ENCODE measurements around the gene NRF1.

The NRF1 gene

DNA sequence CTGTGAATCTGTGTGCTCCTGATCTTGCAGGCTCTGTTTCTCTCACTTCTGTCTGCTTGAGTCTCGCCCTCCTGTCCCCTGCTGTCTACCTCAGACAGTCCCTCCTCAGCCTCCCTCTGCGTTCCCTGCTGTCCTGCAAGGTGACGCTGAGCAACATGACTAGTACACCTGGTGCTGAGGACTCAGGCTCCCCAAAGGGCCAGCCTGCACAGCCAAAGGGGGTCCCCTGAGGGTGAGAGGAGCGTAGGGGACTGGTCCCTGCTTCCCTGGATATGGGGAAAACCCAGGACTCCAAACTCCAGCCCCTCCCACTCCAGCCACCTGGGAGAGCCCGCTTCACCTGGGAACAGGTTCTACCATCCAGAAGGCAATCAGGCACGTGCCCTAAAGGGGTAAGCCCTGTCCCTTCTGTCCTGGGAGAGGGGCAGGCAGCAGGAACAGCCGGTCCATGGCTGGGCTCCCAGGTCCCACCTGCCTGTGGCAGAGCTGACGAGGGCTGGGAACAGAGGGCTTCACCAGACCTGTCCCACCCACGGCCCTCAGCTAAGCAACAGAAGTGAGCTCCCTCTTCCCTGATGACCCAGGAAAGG is 184.8 kb downstream of the NRF1 start:
- TF ChIP-seq CTCF (IDR thresholded peaks at IDR 0.05; ENCODE audit: low read depth, low read length), result no peak
- no peak overlapping the region for H3K4me3 ChIP-seq (replicated peaks in 1 of 2; ENCODE audit: low read depth in 2 of 2, low read length in 2 of 2)
- no peak for DNase-seq (ENCODE audit: low read depth in 2 of 2)

- H3K4me3 ChIP-seq (replicated peaks in 1 of 2; ENCODE audit: low read depth in 2 of 2, low read length in 2 of 2), result no peak overlapping the region
- TF ChIP-seq CTCF (IDR thresholded peaks at IDR 0.05; ENCODE audit: low read depth, low read length), result no peak
- DNase-seq (ENCODE audit: low read depth in 2 of 2), result no peak
These were observed 185.8 kb downstream of the NRF1 start for GRCh38 chr7:129797214-129797789.

DNA sequence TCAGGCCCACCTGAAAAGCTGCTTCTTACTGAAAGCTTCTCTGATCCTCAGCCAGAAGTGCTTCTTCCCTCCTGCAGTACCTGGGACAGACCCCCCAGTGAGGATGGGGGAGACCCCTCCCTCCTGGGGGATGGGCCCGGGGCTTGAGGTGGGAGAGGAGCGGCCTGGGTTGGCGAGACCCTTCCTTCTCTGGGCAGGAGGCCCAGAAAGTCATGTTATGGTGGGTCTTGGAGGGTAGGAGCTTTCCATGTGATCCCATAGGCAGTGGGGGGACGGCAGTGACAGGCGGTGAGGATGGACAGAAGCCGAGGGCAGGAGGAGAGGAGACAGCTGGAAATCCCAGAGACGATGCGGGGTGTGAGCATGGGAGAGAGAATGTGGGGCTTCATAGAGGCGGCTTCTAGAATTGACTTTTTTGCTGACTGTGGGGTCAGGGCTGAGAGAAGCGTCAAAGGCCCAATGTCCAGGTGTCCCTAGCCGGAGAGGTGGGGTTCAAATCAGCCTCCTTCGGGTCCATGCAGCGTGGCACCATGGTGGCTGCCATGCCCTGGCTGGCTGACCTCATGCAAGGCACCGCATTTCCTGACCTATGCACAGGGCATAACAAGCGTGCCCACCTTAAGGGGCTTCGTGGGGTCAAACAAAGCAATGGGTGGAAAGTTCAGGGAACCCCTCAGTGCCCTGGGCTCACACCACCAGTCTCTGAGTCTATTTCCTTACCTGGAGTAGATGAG is 187.3 kb downstream of the NRF1 start:
- no peak overlapping the region for H3K4me3 ChIP-seq (replicated peaks in 1 of 2; ENCODE audit: low read depth in 2 of 2, low read length in 2 of 2)

DNA sequence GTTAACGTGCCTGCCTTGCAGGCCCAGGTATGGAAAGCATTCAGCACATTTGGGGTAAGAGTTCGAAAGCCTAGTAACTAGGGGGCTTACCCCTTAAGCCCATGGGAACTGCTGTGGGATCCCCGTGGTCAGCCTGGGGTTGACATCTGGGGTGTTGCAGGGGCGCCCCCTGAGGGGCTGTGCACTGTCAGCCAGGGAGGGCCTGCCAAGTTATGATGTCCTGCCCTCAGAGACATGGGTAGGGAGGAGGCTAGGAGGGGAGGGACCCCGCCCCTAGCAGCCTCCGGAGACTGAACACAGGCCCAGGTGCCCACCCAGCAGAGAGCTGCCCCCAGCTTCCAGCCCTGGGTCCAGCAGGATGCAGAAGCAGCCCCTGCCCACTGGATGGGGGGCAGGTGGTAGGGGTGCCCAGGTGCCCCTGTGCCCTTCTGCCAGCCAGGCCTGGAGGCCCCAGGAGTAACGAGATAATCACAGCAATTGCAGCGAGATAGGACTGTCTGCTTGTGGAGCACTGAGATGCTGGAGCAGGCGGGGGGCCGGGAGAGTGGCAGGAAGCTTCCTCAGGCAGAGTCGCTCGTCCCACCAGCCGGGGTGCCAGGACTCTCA is 187.9 kb downstream of the NRF1 start:
- no peak for TF ChIP-seq CTCF (IDR thresholded peaks at IDR 0.05; ENCODE audit: low read depth, low read length)
- no peak overlapping the region for H3K4me3 ChIP-seq (replicated peaks in 1 of 2; ENCODE audit: low read depth in 2 of 2, low read length in 2 of 2)
- no peak for DNase-seq (ENCODE audit: low read depth in 2 of 2)

More for the DNA sequence above, 187.3 kb downstream of the NRF1 start:
- no peak for DNase-seq (ENCODE audit: low read depth in 2 of 2)
- no peak for TF ChIP-seq CTCF (IDR thresholded peaks at IDR 0.05; ENCODE audit: low read depth, low read length)

DNA sequence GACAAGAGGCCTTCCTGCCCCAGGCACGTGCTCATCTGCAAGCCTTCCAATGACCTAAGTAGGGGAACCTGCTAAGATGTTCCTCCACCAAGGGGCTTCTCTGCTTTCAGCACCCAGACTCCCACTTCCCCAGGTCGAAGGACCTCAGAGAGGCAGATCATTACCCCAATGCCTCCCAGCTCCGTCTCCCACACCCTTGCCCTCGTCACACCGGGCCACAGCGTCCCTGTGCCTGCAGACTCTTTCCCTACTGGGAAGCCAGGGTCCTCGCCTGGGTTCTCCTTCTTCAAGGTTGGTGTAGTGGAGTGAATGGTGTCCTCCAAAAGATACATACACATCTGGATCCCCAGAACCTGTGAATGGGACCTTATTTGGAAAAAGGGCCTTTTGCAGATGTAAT is 189.4 kb downstream of the NRF1 start:
- no peak overlapping the region for H3K4me3 ChIP-seq (replicated peaks in 1 of 2; ENCODE audit: low read depth in 2 of 2, low read length in 2 of 2)
- DNase-seq (ENCODE audit: low read depth in 2 of 2), result no peak
- no peak for TF ChIP-seq CTCF (IDR thresholded peaks at IDR 0.05; ENCODE audit: low read depth, low read length)

DNA sequence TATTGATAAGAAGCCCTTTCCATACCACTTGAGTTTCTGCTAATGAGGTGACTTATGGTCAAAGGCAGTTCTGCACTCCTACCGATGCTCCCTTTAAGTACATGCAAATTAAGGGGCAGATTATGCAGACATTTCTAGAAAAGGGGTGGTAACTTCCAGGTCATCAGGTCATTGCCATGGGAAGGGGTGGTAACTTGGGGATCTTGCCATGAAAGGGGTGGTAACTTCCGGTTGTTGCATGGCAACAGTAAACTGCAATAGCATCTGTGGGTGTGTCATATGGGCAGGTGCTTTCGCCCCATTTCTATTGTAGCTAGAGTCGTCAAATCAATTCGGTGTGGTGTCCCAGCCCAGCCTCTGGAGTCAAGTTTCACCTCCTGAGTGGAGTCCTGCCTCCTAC is 190.4 kb downstream of the NRF1 start:
- no peak overlapping the region for H3K4me3 ChIP-seq (replicated peaks in 1 of 2; ENCODE audit: low read depth in 2 of 2, low read length in 2 of 2)
- no peak for DNase-seq (ENCODE audit: low read depth in 2 of 2)
- no peak for TF ChIP-seq CTCF (IDR thresholded peaks at IDR 0.05; ENCODE audit: low read depth, low read length)
